ENCODE results near the gene NUCB2.
"Not testable (repeated sequence)": the region's sequence is repeated elsewhere in the genome, so short reads cannot be mapped to it uniquely, and the experiment has no call there.

NUCB2 gene

GRCh38 chr11:17240780-17241179, 35.8 kb upstream of the NUCB2 start:
- ChIA-PET CTCF (no interaction called here), POLR2A (ENCODE audit: low non-redundant PET) (no interaction called here)
- no peak for TF ChIP-seq CTCF (conservative IDR thresholded peaks at IDR 0.05; ENCODE audit: low read depth)
- no peak overlapping the region for H3K27ac ChIP-seq
- DNase-seq (ENCODE audit: low spot score): no peak

- H3K27ac ChIP-seq; DNase-seq (ENCODE audit: low spot score); POLR2A ChIA-PET (ENCODE audit: low non-redundant PET): not testable (repeated sequence)
- CTCF ChIA-PET: interaction anchor here (0.6 to 0.7 kb wide), 2 partner anchors 25 to 1308 kb away, joined by 3 read pairs; no protein-coding TSS in a partner anchor
Measured at GRCh38 chr11:17242954-17243353, 33.6 kb upstream of the NUCB2 start.

GRCh38 chr11:17244046-17244445, 32.5 kb upstream of the NUCB2 start:
- no peak for TF ChIP-seq CTCF (conservative IDR thresholded peaks at IDR 0.05; ENCODE audit: low read depth)
- DNase-seq (ENCODE audit: low spot score): no peak
- ChIA-PET CTCF (interaction anchor here (0.5 kb wide), 2 partner anchors 260 to 287 kb away, joined by 3 to 4 read pairs; no protein-coding TSS in a partner anchor), POLR2A (ENCODE audit: low non-redundant PET) (no interaction called here)
- no peak overlapping the region for H3K27ac ChIP-seq

- H3K27ac ChIP-seq: no peak overlapping the region
- POLR2A ChIA-PET (ENCODE audit: low non-redundant PET): no interaction called here
- CTCF ChIA-PET: interaction anchor here (0.6 kb wide), 1 partner anchor 21 kb away, joined by 3 read pairs; no protein-coding TSS in a partner anchor
- TF ChIP-seq CTCF (conservative IDR thresholded peaks at IDR 0.05; ENCODE audit: low read depth): no peak
- DNase-seq (ENCODE audit: low spot score): no peak
Measured at GRCh38 chr11:17250561-17251350, 25.8 kb upstream of the NUCB2 start.

- DNase-seq (ENCODE audit: low spot score): no peak
- ChIA-PET CTCF (no interaction called here), POLR2A (ENCODE audit: low non-redundant PET) (no interaction called here)
- H3K27ac ChIP-seq: no peak overlapping the region
- no peak for TF ChIP-seq CTCF (conservative IDR thresholded peaks at IDR 0.05; ENCODE audit: low read depth)
Measured at GRCh38 chr11:17252704-17253103, 23.8 kb upstream of the NUCB2 start.

- no peak for TF ChIP-seq CTCF (conservative IDR thresholded peaks at IDR 0.05; ENCODE audit: low read depth)
- peak overlapping the region; percentile 85 for H3K27ac ChIP-seq
- ChIA-PET POLR2A (ENCODE audit: low non-redundant PET) (no interaction called here), CTCF (interaction anchor here (0.6 kb wide), 1 partner anchor 9 kb away, joined by 6 read pairs; no protein-coding TSS in a partner anchor)
- peak; percentile 81 for DNase-seq (ENCODE audit: low spot score)
Measured at GRCh38 chr11:17256512-17256911, 20.0 kb upstream of the NUCB2 start.

- peak overlapping the region; percentile 85 for H3K27ac ChIP-seq
- ChIA-PET CTCF (interaction anchor here (0.6 kb wide), 1 partner anchor 10 kb away, joined by 6 read pairs; no protein-coding TSS in a partner anchor), POLR2A (ENCODE audit: low non-redundant PET) (no interaction called here)
- DNase-seq (ENCODE audit: low spot score): no peak
- TF ChIP-seq CTCF (conservative IDR thresholded peaks at IDR 0.05; ENCODE audit: low read depth): no peak
Measured at GRCh38 chr11:17257196-17257595, 19.3 kb upstream of the NUCB2 start.
